ENCODE measurements around the gene SERPINA6.
"Not testable (repeated sequence)": the region's sequence is repeated elsewhere in the genome, so short reads cannot be mapped to it uniquely, and the experiment has no call there.

Gene SERPINA6

DNA sequence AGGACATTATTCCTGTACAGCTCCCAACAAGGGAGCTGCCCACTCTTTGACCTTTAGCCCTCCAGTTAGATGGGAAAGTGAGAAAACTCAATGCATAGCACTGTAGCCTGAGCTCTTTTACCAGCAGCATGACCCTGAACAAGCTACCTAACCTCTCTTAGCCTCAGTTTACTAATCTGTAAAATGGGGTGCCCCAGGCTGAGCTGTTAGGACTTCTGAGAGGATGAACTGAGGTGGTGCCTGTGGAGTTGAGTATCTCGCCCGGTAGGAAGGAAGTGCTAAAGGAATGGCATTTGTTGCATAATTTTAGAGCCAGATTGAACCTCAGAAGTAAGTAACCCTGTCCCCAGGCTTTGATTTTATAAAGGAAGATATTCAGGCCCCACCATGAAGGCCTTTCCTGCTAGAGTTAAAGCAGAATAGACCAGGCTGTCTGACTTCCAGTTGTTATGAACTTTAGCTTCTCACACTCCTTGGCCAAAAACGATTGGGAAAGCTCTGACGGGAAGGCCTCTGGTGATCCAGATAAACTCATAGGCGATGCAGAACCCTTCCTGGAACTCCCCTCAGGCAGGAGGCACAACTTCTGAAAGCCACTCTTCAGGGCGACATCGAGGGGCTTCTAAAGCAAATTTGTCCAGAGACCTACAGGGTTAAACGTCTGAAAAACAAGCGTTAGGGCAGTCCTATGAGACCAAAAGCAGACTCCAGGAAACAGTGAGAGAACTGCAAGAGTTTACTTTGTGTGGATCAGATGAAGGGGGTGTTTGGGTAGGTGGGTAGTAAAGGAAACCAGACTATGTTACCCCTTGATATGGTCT is 27.6 kb downstream of the SERPINA6 start:
- in situ Hi-C loops (cut with MboI; ENCODE audit: low sequenced_read_pairs): no loop called here

DNA sequence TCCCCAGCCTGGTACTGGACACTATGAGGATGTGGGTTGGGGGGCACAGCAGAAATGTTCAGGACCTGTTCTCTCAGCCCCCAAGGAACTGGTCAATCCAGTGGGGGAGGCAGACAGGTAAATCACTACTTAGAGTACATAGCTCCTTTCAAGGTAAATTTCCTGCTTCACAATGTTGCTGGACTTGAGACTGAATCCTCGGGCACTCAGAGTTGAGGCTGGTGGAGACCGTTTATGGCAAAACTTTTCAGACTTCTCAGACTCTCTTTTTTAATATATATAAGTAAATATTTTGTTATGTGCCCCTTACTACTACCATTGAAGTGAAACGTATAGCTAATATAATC is 29.6 kb downstream of the SERPINA6 start:
- in situ Hi-C loops (cut with MboI; ENCODE audit: low sequenced_read_pairs): no loop called here

DNA sequence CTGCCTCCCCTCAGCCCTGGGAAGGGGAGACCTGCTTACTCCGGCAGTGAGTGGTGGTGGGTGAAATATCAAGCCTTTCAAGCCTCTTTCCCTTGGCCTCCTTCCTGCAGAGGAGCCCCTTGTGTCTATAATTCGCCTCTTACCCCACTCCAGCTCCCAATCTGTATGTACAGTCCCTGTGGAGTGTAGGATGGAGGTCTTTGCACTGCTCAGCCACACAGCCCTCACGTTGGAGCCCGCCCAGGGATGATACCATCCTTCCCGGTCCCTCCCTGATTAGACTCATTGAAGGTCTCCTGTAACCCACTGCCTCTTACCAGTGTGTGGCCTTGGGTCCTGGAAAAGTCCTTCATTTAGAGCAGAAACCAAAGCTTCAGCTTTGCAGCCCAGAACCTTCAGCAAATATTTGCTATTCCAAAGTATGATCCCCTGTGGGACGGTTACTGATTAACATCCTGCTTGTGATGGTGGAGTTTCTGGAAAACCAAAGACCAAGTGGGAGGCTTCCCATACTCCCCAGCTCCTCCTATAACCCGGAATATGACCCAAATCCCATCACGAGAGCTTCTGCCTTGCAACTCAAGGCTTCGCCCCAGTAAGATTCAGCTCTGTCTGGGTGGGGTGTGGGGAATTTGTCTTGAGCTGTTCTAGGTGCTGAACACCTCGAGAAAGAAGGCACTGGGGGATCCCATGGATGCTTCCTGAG is 30.1 kb downstream of the SERPINA6 start, which contains the start of gene SERPINA10:
Gene SERPINA10 (minus strand): TSS at position 397 of the 706 bp plus-strand sequence. CDS start 2,675 bp downstream, outside the sequence.
- in situ Hi-C loops (cut with MboI; ENCODE audit: low sequenced_read_pairs): no loop called here

DNA sequence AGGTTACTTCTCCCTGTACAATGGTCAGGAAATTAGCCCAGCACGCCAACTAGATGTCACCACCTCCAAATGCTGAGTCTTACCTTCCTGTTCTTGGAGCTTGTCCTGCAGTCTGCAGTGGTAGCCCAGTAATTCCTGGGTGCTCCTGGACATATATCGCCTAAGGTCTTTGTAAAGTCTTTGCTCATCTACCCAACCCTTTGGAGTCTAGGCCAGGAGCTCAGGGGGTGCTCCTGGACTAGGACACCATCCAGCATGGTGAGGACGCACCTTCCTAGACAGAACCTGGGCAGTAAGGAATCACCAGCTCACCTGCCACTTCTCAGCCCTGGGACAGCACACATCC is 30.6 kb downstream of the SERPINA6 start:
- in situ Hi-C loops (cut with MboI; ENCODE audit: low sequenced_read_pairs): no loop called here

DNA sequence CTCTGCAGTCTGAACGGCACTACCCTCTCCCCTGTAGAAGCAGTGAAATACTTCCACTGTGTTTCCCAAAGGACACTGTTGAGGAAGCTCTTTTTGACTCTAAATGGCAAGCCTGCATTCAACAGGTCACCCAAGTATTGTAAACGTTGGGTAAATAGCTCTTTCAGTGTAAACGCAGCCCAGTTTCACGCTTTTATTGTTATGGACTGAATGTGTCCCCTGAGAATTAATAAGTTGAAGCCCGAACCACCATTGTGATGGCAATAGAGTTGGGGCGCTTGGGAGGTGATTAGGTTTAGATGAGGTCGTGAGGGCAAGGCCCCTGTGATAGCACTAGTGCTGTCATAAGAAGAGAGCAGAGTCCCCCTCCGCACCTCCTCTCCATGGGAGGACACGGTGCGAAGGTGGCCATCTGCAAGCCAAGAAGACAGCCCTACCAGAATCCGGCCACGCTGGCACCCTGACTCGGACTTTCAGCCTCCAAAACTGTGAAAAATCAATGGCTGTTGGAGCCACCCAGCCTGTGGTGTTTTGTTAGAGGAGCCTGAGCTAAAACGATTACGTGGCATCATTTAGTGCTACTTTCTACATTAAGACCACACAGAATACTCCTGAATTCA is 31.1 kb downstream of the SERPINA6 start:
- in situ Hi-C loops (cut with MboI; ENCODE audit: low sequenced_read_pairs): no loop called here

DNA sequence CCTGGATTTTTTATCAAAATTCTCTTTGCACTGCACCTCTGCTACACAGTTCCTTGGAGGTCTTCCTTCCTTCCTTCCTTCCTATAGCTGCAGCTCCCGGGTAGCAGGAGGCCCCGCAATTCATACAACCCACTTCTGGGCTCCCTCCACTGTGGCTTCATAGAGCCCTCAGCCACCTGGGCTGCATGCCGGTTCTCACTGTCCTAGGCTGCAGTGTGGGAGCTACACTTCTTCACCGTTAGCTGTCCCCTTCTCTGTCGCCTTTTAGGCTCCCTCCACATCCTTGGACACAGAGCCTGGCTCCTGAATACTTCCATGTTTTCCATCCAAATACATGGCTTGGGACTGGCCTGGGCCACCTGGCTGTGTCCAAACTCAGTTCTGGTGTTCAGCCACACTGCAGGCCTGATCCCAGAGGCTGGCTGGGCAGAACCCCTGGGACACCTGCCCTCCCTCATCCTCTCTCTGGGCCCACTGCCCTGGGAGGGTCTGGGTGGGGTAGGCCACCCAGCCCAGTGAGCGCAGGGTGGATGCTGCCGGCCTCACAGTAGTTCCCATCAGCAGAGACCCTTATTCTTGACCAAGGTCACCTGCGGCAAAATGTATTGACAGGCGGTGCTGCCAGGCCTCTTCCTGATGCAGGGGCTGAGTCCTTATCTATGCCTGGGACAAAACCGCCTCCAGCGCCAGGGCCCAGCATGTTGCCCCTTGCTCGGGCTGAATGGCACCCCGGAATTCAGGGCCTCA is 31.8 kb downstream of the SERPINA6 start:
- in situ Hi-C loops (cut with MboI; ENCODE audit: low sequenced_read_pairs): no loop called here

DNA sequence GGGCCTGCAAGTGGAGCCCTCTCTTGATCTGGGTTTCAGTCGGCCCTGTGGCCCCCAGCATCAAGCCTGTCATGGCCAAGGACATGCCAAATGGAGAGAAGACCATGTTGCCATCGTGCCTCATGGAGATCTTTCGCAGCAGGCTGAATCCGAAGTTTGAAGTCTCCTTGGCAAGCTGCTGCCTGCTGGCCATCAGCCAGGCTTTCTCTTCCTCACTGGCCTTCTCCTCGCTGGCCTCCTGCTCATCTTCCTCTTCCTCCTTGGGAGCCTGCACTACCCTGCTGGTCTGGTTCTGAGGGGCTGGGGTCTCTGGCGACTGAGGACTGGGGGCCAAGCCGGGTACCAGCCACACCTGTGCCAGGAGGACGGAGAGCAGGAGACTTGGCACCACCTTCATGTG is 32.9 kb downstream of the SERPINA6 start:
- in situ Hi-C loops (cut with MboI; ENCODE audit: low sequenced_read_pairs): no loop called here

DNA sequence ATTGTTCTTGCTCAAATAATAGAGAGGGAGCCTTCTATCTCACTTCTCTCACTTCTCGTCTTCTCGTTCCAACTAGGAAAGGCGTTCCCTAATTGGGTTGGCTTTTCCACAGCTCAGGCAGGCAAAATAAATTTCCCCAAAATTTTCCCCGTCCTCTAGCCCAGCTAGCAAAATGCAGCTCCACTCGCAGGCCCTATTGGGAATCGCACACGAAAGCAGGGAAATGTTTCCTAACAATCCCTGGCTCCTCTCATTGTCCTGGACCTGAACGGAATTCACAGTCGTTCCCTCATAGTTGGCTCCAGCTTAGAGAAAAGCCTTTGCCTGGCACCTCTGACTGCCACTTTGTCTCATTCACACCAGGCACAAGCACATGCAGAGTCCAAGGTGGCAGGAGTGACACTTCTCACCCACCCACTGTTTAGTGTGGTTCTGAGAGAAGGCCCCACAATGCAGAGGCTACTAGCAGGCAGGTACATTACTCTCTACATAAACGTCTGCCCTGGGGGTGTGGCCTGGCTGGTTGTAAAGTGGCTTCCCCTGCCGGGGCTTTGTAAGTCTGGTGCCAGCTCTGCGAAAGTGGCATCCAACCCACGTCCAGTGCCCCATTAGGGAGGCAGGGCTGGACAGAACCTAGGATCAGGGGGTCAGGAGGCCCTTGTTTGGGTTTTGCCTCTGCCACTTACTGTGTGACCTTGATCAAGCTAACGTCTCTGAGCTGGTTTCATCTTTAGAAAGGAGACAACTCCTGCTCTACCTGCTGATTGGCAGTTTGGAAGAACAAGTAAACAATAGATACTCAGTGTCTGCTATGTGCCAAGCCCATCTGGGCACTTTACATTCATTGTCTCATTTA is 34.3 kb downstream of the SERPINA6 start:
- in situ Hi-C loops (cut with MboI; ENCODE audit: low sequenced_read_pairs): no loop called here

DNA sequence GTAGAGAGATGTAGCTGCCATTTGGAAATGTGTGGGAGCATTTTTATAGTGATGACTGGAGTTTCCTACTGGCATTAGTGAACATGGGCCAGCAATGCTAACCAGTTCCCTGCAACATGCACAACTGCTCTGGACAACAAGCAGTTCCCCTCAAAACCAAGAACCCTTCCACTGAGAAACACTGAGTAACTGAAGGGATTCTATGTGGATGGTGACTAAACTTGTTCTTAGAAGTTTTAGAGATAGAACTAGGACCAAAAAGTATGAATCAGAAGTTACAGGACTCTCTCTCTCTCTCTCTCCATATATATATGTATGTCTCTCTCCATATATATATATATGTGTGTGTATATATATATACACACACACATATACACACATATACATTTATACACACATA is 38.0 kb downstream of the SERPINA6 start:
- in situ Hi-C loops (cut with MboI; ENCODE audit: low sequenced_read_pairs): no loop called here

DNA sequence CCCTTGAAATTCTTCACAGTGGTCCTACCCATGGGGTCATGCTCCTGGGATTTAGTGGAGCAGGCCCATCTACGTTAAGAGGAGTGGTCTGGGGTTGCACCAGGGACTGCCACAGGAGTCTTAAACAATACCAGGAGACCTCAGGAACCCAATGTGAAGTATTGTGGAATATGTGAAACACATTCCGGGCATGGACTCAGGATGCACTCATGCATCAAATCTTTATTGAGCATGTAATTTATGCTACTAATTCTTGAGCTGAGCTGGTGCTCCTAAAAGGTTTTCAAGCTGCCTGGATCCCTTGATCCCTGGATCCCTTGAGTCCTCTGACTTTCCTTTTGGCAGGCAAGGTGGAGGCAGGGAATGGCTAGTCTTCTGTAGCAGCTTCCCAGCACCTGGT is 38.9 kb downstream of the SERPINA6 start:
- in situ Hi-C loops (cut with MboI; ENCODE audit: low sequenced_read_pairs): no loop called here

DNA sequence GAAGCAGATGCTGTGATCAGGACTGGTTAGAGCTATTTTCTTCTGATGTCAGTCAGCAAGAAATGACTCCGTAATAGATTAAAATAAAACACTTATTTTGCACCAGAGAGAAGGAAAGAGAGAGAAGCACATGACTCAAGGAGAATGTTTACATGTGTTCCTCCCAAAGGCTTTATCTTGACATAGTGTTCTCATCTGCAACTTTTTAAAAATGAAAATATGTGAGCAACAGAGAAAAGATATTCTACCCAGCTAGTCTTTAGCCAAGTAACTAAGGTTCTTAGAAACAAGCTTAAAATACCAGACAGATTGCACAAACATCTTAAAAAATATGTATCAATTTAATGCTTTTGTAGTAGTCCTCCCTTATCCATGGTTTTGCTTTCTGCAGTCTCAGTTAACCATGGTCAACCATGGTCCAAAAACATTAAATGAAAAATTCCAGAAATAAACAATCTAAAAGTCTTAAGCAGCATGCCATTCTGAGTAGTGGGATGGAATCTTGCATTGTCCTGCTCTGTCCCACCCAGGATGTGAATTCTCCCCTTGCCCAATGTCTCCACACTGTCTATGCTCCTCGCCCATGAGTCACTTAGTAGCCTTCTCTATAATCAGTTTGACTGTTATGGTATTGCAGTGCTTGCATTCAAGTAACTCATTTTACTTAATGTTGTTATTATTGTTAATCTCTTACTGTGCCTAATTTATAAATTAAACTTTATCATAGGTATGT is 40.0 kb downstream of the SERPINA6 start:
- in situ Hi-C loops (cut with MboI; ENCODE audit: low sequenced_read_pairs): no loop called here

DNA sequence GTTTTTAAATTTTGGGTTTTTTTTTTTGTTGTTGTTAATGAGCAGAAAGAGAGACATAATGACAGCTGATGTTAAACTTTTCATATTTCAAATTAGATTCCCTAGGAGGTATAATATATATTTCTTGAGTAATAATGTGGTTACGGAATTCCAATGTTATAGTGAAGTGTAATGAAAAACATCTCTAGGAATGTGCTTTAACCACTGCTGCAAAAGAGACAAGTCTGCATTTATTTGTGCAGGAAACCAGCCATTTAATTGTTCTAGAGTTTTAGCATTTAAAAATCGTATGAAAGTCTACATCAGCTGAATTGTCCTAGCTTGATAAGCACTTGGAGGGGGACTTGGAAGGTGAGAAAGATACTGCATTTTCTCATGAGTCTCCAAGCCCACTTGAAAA is 44.4 kb downstream of the SERPINA6 start:
- in situ Hi-C loops (cut with MboI; ENCODE audit: low sequenced_read_pairs): no loop called here

DNA sequence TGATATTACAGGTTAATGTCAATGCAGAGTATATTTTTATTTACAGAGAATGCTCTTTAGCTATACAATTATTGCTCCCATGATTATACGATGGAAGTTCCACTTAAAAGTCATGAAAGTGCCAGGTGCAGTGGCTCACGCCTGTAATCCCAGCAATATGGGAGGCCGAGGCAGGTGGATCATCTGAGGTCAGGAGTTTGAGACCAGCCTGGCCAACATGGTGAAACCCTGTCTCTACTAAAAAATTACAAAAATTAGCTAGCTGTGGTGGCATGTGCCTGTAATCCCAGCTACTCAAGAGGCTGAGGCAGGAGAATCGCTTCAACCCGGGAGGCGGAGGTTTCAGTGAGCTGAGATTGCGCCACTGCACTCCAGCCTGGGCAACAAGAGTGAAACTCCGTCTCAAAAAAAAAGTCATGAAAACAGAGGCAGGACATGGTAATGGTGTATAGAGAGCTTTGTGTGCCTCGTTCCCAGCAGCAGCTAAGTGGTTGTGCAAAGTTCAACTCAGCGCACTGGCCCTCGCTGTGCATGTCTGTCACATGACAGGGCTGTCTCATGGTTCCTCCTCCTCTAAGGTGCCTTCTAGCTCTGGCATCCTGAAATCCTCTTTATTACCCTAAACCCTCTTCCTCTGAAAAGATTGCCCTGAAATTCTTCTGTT is 46.1 kb downstream of the SERPINA6 start:
- in situ Hi-C loops (cut with MboI; ENCODE audit: low sequenced_read_pairs): not testable (repeated sequence)

DNA sequence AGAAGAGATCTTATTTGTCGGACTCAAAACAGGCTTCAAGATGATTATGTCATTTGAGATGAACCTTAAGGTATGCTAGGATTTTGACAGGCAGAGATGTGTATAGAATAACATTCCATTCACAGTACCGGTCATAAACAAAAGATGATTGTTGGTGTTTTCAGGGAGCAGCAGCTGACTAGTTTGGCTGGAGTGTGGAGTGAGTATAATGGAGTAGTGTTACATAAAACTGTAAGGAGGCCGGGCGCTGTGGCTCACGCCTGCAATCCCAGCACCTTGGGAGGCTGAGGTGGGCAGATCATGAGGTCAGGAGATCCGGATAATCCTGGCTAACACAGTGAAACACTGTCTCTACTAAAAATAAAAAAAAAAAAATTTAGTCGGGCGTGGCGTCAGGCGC is 54.0 kb downstream of the SERPINA6 start:
- in situ Hi-C loops (cut with MboI; ENCODE audit: low sequenced_read_pairs): no loop called here

DNA sequence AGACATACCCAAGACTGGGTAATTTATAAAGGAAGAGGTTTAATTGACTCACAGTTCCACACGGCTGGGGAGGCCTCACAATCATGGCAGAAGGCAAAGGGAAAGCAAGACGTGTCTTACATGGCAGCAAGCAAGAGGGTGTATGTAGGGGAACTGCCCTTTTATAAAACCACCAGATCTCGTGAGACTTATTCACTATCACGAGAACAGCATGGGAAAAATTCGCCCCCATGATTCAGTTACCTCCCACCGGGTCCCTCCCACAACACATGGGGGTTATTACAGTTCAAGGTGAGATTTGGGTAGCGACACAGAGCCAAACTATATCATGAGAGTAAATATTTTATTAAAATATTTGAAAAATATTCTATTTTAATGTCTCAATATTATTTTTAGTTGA is 54.6 kb downstream of the SERPINA6 start:
- in situ Hi-C loops (cut with MboI; ENCODE audit: low sequenced_read_pairs): not testable (repeated sequence)

DNA sequence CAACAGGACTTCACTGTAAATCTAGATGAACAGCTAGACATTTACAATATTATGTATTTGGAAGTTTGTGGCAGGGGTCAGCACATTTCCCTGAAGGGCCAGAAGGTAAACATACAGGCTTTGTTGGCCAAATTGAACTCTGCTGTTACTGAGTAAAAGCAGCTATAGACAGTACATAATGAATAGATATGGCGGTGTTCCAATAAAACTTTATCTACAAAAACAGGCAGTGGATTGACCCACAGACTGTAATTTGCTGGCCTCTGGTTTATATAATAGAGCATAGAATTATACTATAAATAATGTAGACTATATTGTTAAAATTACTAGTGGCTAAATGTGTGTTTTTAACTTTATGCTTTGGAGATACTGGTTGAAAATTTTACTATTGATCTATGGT is 55.8 kb downstream of the SERPINA6 start:
- in situ Hi-C loops (cut with MboI; ENCODE audit: low sequenced_read_pairs): no loop called here

DNA sequence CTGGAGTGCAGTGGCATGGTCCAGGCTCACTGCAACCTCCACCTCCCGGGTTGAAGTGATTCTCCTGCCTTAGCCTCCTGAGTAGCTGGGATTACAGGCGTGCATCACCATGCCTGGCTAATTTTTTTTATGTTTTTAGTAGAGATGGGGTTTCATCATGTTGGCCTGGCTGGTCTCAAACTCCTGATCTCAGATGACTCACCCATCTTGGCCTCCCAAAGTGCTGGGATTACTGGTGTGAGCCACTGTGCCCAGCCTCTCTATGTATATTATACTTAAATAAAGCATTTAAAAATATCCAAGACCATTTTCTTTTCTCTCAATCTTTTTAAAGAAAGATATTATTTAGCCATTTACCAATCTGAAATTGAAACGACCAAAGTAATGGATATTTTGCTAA is 58.9 kb downstream of the SERPINA6 start:
- in situ Hi-C loops (cut with MboI; ENCODE audit: low sequenced_read_pairs): not testable (repeated sequence)

Measured in hTERT RPE-1 (cell line).